GM12878 (cell line): ENCODE results near the gene WDR59. TPM values are rescaled to one million over a fixed set of nuclear protein-coding genes. Genes with fewer than 3 reads are reported as not detected.

Experiments used
- BCL3 ChIP-seq: IDR thresholded peaks from 2 replicates; pipeline ENCODE4 v1.6.1; 2011; ENCODE audit warnings: borderline replicate concordance, low read depth, mild to moderate bottlenecking, moderate library complexity, low read length; ENCODE audit not compliant: insufficient read depth, poor library complexity, severe bottlenecking
- BMI1 ChIP-seq: fragments of 450-650 bp; IDR thresholded peaks from 2 replicates; pipeline ENCODE4 v1.6.1; 2016; ENCODE audit warnings: mild to moderate bottlenecking, moderate library complexity, borderline replicate concordance
- CUX1 ChIP-seq: IDR thresholded peaks from 2 replicates; pipeline ENCODE4 v1.6.1; 2012; ENCODE audit warnings: improper control_type of control experiment, low read depth, low read length; ENCODE audit not compliant: insufficient replicate concordance
- FOXM1 ChIP-seq: IDR thresholded peaks from 2 replicates; pipeline ENCODE4 v1.6.1; 2012; ENCODE audit warnings: low read depth, mild to moderate bottlenecking, inconsistent platforms, low read length, moderate library complexity
- MYC ChIP-seq: IDR thresholded peaks from 2 replicates; pipeline ENCODE4 v1.6.1; 2011; ENCODE audit warnings: mild to moderate bottlenecking, low read length, moderate library complexity, inconsistent platforms; ENCODE audit not compliant: insufficient read depth, insufficient replicate concordance, insufficient read length, severe bottlenecking
- polyA plus RNA-seq, 11 experiments: library from polyadenylated mRNA; depleted of rRNA in 4 of 11; unstranded in 6 of 11; stranded (reverse) in 5 of 11; fragments of >200 nt; fragmentation: Nextera tagmentation in 4 of 11; fragmentation: Illumina TruSeq in 1 of 11; extraction: Ambion mirVana in 4 of 11; extraction: Trizol in 1 of 11; gene quantifications; 1 replicate in 1 of 11; 2 replicates in 10 of 11; pipeline versions ENCODE4 v1.2.1 to v1.2.3, GENCODE V29; 2011 to 2016; ENCODE audit warnings: inconsistent platforms in 2 of 11, missing spikeins in 2 of 11, low read depth in 1 of 11
- total RNA-seq, 4 experiments: library from RNA; depleted of rRNA in 3 of 4; stranded (reverse); fragments of >200 nt in 3 of 4; fragmentation: Illumina TruSeq in 1 of 4; extraction: Trizol in 1 of 4; gene quantifications; 2 replicates each; pipeline versions ENCODE4 v1.2.1 to v1.2.3, GENCODE V29; 2013 to 2021

The WDR59 gene
- total and polyA plus RNA-seq, 10 of the 15 experiments (the other 5 are each of a cell fraction or from before 2014, with no cell fraction given): 9.7 to 78.4 (median 24.5) TPM

DNA sequence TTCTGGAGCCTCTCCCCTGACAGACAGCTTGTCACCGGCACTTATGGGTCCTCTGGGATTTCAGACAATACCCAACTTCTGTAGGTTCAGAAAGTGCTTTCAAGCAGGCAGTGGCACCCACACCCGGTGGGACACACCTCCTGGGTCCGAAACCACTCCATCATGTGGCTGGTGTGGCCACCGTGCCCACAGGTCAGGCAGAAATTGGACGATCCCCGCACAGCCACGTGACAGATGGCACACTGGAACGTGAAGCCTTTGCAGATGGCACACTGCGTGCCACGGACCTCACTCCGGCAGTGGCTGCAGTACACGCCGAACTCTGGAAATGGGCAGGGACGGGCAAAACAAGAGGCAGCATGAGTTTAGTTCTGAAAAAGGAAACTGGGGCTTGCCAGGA lies 110.8 kb downstream of the WDR59 start (continued):
- TF ChIP-seq BCL3: no peak
- TF ChIP-seq MYC: no peak
- TF ChIP-seq FOXM1: no peak
- TF ChIP-seq CUX1: no peak
- TF ChIP-seq BMI1: no peak
